Activated CD8-positive, alpha-beta memory T cell treated with anti-CD3 and anti-CD28 coated beads for 36 hours (primary cell): Measurements from ENCODE around the gene NUAK2. TPM values are rescaled to one million over a fixed set of nuclear protein-coding genes. Genes with fewer than 3 reads are reported as not detected.
"Not testable (repeated sequence)": the region's sequence is repeated elsewhere in the genome, so short reads cannot be mapped to it uniquely, and the experiment has no call there.

Experiments
- CTCF ChIA-PET: fragments of 350-600 bp; sonication (Branson Sonifier 250); formaldehyde crosslinking; loops from one replicate; lab custom pipeline; 2021; ENCODE audit warnings: antibody characterized with exemption; lab: Charles Lee
- POLR2A ChIA-PET: fragments of 350-600 bp; sonication (Branson Sonifier 250); formaldehyde crosslinking; loops from one replicate; lab custom pipeline; 2021; ENCODE audit warnings: antibody characterized with exemption; lab: Charles Lee
- total RNA-seq, 2 experiments: library from RNA; stranded (reverse); gene quantifications; one replicate each; pipeline ENCODE4 v1.2.3, GENCODE V29; 2021

Gene NUAK2
- total RNA-seq, 2 experiments from 2014 or later, result 1.3 to 1.6 TPM

GRCh38 chr1:205287767-205288559 is 33.6 kb downstream of the NUAK2 start:
- CTCF ChIA-PET, result interaction anchor here (0.6 to 21.8 kb wide), 7 partner anchors 10 to 298 kb away, joined by 3 to 489 read pairs (median 4); partner anchors contain the start of genes NUAK2 and TMCC2
- POLR2A ChIA-PET, result interaction anchor here (0.5 to 1.0 kb wide), 2 partner anchors 31 to 33 kb away, joined by 4 read pairs; partner anchors contain the start of gene NUAK2

GRCh38 chr1:205287076-205287475 is 34.5 kb downstream of the NUAK2 start:
- CTCF ChIA-PET, result interaction anchor here (1.2 to 21.8 kb wide), 4 partner anchors 11 to 37 kb away, joined by 3 to 489 read pairs (median 30); partner anchors contain the start of gene NUAK2
- POLR2A ChIA-PET, result no interaction called here

GRCh38 chr1:205286335-205286950 is 35.1 kb downstream of the NUAK2 start:
- POLR2A ChIA-PET, result interaction anchor here (0.6 to 2.0 kb wide), 3 partner anchors 13 to 1928 kb away, joined by 4 to 8 read pairs (median 6); no protein-coding TSS in a partner anchor
- CTCF ChIA-PET, result interaction anchor here (0.7 to 21.8 kb wide), 6 partner anchors 12 to 257 kb away, joined by 3 to 489 read pairs (median 4); partner anchors contain the start of gene NUAK2

- CTCF ChIA-PET, result interaction anchor here (0.6 to 21.8 kb wide), 13 partner anchors 11 to 623 kb away, joined by 3 to 489 read pairs (median 3); partner anchors contain the start of gene NUAK2
- POLR2A ChIA-PET, result interaction anchor here (0.6 to 2.0 kb wide), 8 partner anchors 12 to 1927 kb away, joined by 3 to 8 read pairs (median 4); partner anchors contain the start of gene NUAK2
Measured at GRCh38 chr1:205285381-205286101, 36.0 kb downstream of the NUAK2 start.

- ChIA-PET CTCF (interaction anchor here (0.8 to 21.8 kb wide), 8 partner anchors 10 to 240 kb away, joined by 3 to 489 read pairs (median 3); partner anchors contain the start of gene NUAK2), POLR2A (interaction anchor here (0.7 to 2.0 kb wide), 5 partner anchors 27 to 40 kb away, joined by 3 to 8 read pairs (median 3); partner anchors contain the start of gene NUAK2)
Measured at GRCh38 chr1:205284420-205285144, 37.0 kb downstream of the NUAK2 start.

- ChIA-PET POLR2A (interaction anchor here (1.6 kb wide), 1 partner anchor 38 kb away, joined by 6 read pairs; the partner anchor contains the start of gene NUAK2), CTCF (interaction anchor here (1.6 to 21.8 kb wide), 3 partner anchors 9 to 53 kb away, joined by 3 to 489 read pairs (median 56); partner anchors contain the start of gene NUAK2)
Measured at GRCh38 chr1:205283270-205284147, 38.0 kb downstream of the NUAK2 start.

GRCh38 chr1:205280666-205281395 is 40.7 kb downstream of the NUAK2 start:
- POLR2A ChIA-PET, result not testable (repeated sequence)
- CTCF ChIA-PET, result interaction anchor here (1.1 to 21.8 kb wide), 3 partner anchors 20 to 54 kb away, joined by 3 to 489 read pairs (median 5); partner anchors contain the start of gene NUAK2

GRCh38 chr1:205279986-205280385 is 41.6 kb downstream of the NUAK2 start:
- POLR2A ChIA-PET, result no interaction called here
- CTCF ChIA-PET, result interaction anchor here (0.9 to 21.8 kb wide), 4 partner anchors 21 to 55 kb away, joined by 3 to 489 read pairs (median 4); partner anchors contain the start of gene NUAK2

- CTCF ChIA-PET, result interaction anchor here (0.8 to 21.8 kb wide), 5 partner anchors 20 to 316 kb away, joined by 4 to 489 read pairs (median 4); partner anchors contain the start of gene NUAK2
- POLR2A ChIA-PET, result interaction anchor here (0.6 kb wide), 1 partner anchor 189 kb away, joined by 9 read pairs; no protein-coding TSS in a partner anchor
Measured at GRCh38 chr1:205276689-205277065, 44.9 kb downstream of the NUAK2 start.

GRCh38 chr1:205275916-205276688 is 45.4 kb downstream of the NUAK2 start:
- CTCF ChIA-PET, result interaction anchor here (0.6 to 21.8 kb wide), 6 partner anchors 10 to 102 kb away, joined by 4 to 489 read pairs (median 6); partner anchors contain the start of gene NUAK2
- POLR2A ChIA-PET, result interaction anchor here (0.6 kb wide), 1 partner anchor 188 kb away, joined by 9 read pairs; no protein-coding TSS in a partner anchor

- ChIA-PET CTCF (interaction anchor here (0.7 to 21.8 kb wide), 8 partner anchors 11 to 207 kb away, joined by 3 to 489 read pairs (median 5); partner anchors contain the start of gene NUAK2), POLR2A (no interaction called here)
Measured at GRCh38 chr1:205275133-205275532, 46.4 kb downstream of the NUAK2 start.

- CTCF ChIA-PET, result interaction anchor here (0.7 to 21.8 kb wide), 24 partner anchors 8 to 233 kb away, joined by 3 to 489 read pairs (median 8); partner anchors contain the start of gene NUAK2
- POLR2A ChIA-PET, result interaction anchor here (1.1 kb wide), 1 partner anchor 48 kb away, joined by 4 read pairs; the partner anchor contains the start of gene NUAK2
Measured at GRCh38 chr1:205274041-205274691, 47.4 kb downstream of the NUAK2 start.

- ChIA-PET CTCF (interaction anchor here (0.6 to 21.8 kb wide), 28 partner anchors 9 to 315 kb away, joined by 3 to 489 read pairs (median 6); partner anchors contain the start of gene NUAK2), POLR2A (interaction anchor here (0.6 to 1.1 kb wide), 3 partner anchors 12 to 52 kb away, joined by 4 read pairs; partner anchors contain the start of gene NUAK2)
Measured at GRCh38 chr1:205273551-205273982, 48.0 kb downstream of the NUAK2 start.

- CTCF ChIA-PET, result interaction anchor here (1.3 to 21.8 kb wide), 9 partner anchors 12 to 89 kb away, joined by 3 to 489 read pairs (median 8); partner anchors contain the start of gene NUAK2
- POLR2A ChIA-PET, result interaction anchor here (0.6 kb wide), 1 partner anchor 99 kb away, joined by 6 read pairs; no protein-coding TSS in a partner anchor
Measured at GRCh38 chr1:205272536-205272935, 49.0 kb downstream of the NUAK2 start.
